ENCODE results near the gene CELF4. TPM values are rescaled to one million over a fixed set of nuclear protein-coding genes. Genes with fewer than 3 reads are reported as not detected.

The CELF4 gene
- total and polyA plus RNA-seq, 2 experiments from 2014 or later = 1.6 to 2.1 TPM

DNA sequence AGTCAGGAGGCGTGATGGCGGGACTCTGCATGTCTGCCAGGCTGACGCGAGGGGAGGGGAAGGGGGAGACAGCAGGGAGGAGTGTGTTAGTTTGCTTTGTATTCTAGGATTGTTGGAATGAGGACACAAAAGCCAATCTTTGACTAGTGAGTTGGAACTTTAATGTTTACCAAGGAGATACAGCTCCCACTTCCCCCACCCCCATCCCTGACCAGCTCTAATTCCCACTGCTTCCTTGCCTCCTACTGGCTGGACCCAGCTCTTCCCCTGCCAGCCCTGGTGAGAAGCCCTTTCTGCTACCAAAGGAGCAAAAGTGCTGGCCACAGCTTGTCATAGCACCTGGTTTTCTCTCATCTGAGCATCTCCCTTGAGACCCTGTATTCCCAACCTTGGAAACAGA is 84.5 kb downstream of the CELF4 start:
- TF ChIP-seq, protein P1, sequence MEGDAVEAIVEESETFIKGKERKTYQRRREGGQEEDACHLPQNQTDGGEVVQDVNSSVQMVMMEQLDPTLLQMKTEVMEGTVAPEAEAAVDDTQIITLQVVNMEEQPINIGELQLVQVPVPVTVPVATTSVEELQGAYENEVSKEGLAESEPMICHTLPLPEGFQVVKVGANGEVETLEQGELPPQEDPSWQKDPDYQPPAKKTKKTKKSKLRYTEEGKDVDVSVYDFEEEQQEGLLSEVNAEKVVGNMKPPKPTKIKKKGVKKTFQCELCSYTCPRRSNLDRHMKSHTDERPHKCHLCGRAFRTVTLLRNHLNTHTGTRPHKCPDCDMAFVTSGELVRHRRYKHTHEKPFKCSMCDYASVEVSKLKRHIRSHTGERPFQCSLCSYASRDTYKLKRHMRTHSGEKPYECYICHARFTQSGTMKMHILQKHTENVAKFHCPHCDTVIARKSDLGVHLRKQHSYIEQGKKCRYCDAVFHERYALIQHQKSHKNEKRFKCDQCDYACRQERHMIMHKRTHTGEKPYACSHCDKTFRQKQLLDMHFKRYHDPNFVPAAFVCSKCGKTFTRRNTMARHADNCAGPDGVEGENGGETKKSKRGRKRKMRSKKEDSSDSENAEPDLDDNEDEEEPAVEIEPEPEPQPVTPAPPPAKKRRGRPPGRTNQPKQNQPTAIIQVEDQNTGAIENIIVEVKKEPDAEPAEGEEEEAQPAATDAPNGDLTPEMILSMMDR (IDR thresholded peaks at IDR 0.05; ENCODE audit: low read depth, low read length) = no peak
- Histone ChIP-seq H3K27me3 (peaks cover 25% of the 10 kb centered on the region), H3K36me3 (no peaks in the 10 kb centered on the region), H3K4me3 (no peak overlapping the region), H3K4me1 (ENCODE audit: low read depth) (no peaks in the 10 kb centered on the region), H3K27ac (no peak overlapping the region), H3K9me3 (ENCODE audit: low read depth) (no peaks in the 10 kb centered on the region)
- no peak for DNase-seq (ENCODE audit: low read depth in 1 of 2, low spot score in 1 of 2)

DNA sequence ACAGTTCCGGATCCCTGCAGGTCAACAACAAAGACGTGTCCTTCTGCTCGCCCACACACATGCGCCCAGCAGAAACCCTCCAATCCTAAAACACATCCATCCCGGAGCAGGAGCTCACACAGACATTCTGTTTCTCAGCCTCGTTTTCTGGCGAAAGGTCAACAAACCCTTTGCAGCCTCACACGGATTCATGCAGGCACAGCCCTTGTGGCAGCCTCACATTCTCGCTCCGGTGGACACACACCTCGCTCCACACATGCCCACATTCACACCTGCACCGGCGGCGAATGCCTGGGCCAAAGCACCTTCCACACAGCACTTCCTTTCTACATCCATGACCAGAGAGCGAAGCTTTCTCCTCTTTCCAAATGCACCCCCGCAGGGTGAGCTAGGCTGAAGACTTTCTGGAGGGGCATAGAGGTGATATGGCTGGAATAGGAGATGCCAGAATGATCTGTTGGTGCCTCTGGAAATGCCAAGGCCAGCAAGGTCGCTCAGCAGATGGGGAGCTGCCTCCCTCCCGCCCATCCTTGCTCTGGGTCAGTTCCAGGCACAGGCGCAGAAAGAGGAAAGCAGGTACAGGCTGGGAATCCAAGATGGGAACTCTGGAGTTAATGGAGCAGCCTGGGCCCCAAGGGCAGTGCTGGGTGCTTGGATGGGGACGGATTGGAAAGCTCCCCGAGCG is 88.8 kb downstream of the CELF4 start:
- no peak for DNase-seq (ENCODE audit: low read depth in 1 of 2, low spot score in 1 of 2)
- Histone ChIP-seq H3K27ac (no peak overlapping the region), H3K36me3 (no peaks in the 10 kb centered on the region), H3K27me3 (no peaks in the 10 kb centered on the region), H3K4me1 (ENCODE audit: low read depth) (no peaks in the 10 kb centered on the region), H3K9me3 (ENCODE audit: low read depth) (no peaks in the 10 kb centered on the region), H3K4me3 (no peak overlapping the region)
- TF ChIP-seq, protein P1 (IDR thresholded peaks at IDR 0.05; ENCODE audit: low read depth, low read length) = no peak

DNA sequence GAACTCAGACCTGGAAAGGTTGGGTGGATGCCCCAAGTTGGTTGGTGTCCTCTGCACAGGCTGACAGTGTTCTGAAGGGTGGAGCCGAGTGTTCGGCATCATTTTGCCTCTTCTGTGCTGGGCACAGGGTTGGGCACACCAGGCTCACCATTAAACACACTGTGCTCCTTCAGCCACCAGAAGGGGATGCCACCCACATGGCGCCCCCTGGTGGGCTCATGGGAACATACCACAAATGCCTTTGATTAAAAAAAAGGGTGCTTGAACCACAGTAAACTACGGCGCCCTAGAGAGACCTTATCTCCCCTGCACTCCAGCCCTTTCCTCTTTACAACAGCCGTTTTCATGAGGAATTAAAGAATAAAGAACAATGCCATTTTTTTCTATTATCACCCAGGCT is 89.4 kb downstream of the CELF4 start:
- TF ChIP-seq, protein P1 (IDR thresholded peaks at IDR 0.05; ENCODE audit: low read depth, low read length) = peak; percentile 70
- Histone ChIP-seq H3K36me3 (no peaks in the 10 kb centered on the region), H3K27ac (no peak overlapping the region), H3K4me1 (ENCODE audit: low read depth) (no peaks in the 10 kb centered on the region), H3K9me3 (ENCODE audit: low read depth) (no peaks in the 10 kb centered on the region), H3K27me3 (no peaks in the 10 kb centered on the region), H3K4me3 (no peak overlapping the region)
- DNase-seq (ENCODE audit: low read depth in 1 of 2, low spot score in 1 of 2) = peak; percentile 54 to 68

DNA sequence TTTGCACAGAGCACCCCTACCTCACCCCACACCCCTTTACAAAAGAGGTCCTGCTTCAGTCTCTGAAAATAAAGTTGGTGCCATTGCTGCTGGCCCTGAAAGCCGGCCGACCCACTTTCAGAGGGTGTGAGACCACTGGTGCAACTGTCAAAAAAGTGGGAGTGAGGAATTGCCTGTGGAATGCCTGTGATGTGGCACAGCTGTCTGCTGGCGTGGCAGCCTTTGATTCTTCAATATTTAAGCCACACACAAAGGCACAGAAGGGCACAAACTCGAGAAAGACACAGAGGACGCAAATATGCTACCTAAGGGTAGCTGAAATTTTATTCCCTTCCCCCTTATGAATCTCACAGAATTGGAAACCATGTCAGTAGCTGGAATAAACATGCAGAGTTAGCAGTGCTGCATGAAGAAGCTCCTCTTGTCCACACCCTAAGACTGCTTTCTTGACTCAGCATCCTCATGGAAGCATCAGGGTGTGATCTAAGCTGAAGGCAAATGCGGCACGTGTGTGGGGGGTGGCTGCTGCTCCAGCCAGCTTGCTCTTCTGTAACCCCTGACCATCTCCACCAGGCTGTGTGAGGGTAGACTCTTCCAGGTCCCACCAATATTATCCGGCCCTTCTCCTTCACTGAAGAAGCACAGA is 92.3 kb downstream of the CELF4 start:
- Histone ChIP-seq H3K4me3 (no peak overlapping the region), H3K27me3 (no peaks in the 10 kb centered on the region), H3K36me3 (no peaks in the 10 kb centered on the region), H3K27ac (no peak overlapping the region), H3K9me3 (ENCODE audit: low read depth) (no peaks in the 10 kb centered on the region), H3K4me1 (ENCODE audit: low read depth) (no peaks in the 10 kb centered on the region)
- DNase-seq (ENCODE audit: low read depth in 1 of 2, low spot score in 1 of 2) = no peak
- TF ChIP-seq, protein P1 (IDR thresholded peaks at IDR 0.05; ENCODE audit: low read depth, low read length) = no peak

DNA sequence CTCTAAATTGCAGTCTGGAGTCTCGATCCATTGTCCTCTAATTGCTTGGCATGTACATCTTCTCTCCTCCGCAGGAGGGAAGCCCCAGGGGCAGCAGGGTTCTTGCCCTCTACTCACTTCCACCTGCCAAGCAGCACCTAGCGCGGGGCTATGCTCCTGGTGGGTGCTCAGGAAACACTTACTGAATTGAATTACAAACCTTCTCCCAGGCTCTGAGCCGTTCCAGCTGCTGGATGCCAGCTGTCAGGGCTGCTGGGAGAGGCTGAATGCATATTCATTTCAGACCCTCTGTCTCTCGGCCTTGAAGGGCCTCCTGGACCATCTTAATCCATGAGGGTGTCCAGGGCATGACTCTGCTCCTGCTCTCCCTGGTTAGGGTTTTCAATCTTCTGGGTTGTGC is 94.0 kb downstream of the CELF4 start:
- no peaks in the 10 kb centered on the region for H3K4me1 ChIP-seq (ENCODE audit: low read depth)
- no peaks in the 10 kb centered on the region for H3K9me3 ChIP-seq (ENCODE audit: low read depth)
- H3K27ac ChIP-seq = no peak overlapping the region
- DNase-seq (ENCODE audit: low read depth in 1 of 2, low spot score in 1 of 2) = no peak
- H3K4me3 ChIP-seq = no peak overlapping the region
- H3K27me3 ChIP-seq = no peaks in the 10 kb centered on the region
- TF ChIP-seq, protein P1 (IDR thresholded peaks at IDR 0.05; ENCODE audit: low read depth, low read length) = no peak
- H3K36me3 ChIP-seq = no peaks in the 10 kb centered on the region
